Upper lobe of left lung (tissue), 6 donors: ENCODE data around the gene VEPH1. TPM values are rescaled to one million over a fixed set of nuclear protein-coding genes. Genes with fewer than 3 reads are reported as not detected.

ENCODE experiments used
- ATAC-seq, 2 donors: fragments of 200-7000 bp; cut with Tn5 transposase; one replicate each; pipeline ENCODE4 v1.9.1; 2022; ENCODE audit warnings: mild to moderate bottlenecking in 2 of 2, moderate library complexity in 2 of 2; ENCODE audit not compliant: low FRiP score in 2 of 2
- DNase-seq, 2 donors: peaks; one replicate each; pipeline ENCODE4 v3.0.0-alpha.2; 2019 to 2020
- H3K27ac ChIP-seq, 4 donors: fragments of 200-600 bp; sonication (generic); one replicate each; pipeline ENCODE4 v1.5.1; 2016 to 2019
- H3K27me3 ChIP-seq, 4 donors: fragments of 200-600 bp; sonication (generic); one replicate each; pipeline ENCODE4 v1.5.1; 2017 to 2019
- H3K36me3 ChIP-seq, 4 donors: fragments of 200-600 bp; sonication (generic); one replicate each; pipeline ENCODE4 v1.5.1; 2016 to 2019
- H3K4me1 ChIP-seq, 4 donors: fragments of 200-600 bp; sonication (generic); one replicate each; pipeline ENCODE4 v1.5.1; 2018 to 2019
- H3K4me3 ChIP-seq, 4 donors: fragments of 200-600 bp; sonication (generic); one replicate each; pipeline ENCODE4 v1.5.1; 2017 to 2019; ENCODE audit warnings: mild to moderate bottlenecking in 2 of 4, moderate library complexity in 1 of 4
- H3K9me3 ChIP-seq, 4 donors: fragments of 200-600 bp; sonication (generic); one replicate each; pipeline ENCODE4 v1.5.1; 2018 to 2019
- CTCF ChIP-seq, 6 experiments: fragments of 450-650 bp in 4 of 6; fragments of 200-600 bp in 2 of 6; sonication (generic) in 2 of 6; IDR thresholded peaks; one replicate each; pipeline ENCODE4 v1.5.1; 2016 to 2019; ENCODE audit warnings: antibody characterized with exemption in 6 of 6
- EP300 ChIP-seq, 4 donors: sonication (generic); formaldehyde crosslinking; IDR thresholded peaks; one replicate each; pipeline ENCODE4 v1.5.1; 2017; ENCODE audit warnings: antibody characterized with exemption in 4 of 4, control low read depth in 2 of 4
- POLR2A ChIP-seq, 4 donors: fragments of 450-650 bp; IDR thresholded peaks; one replicate each; pipeline ENCODE4 v1.5.1; 2016 to 2017; ENCODE audit warnings: antibody characterized with exemption in 4 of 4, mild to moderate bottlenecking in 2 of 4
- POLR2AphosphoS5 ChIP-seq, 2 donors: sonication (generic); formaldehyde crosslinking; IDR thresholded peaks; one replicate each; pipeline ENCODE4 v1.5.1; 2017; ENCODE audit warnings: antibody characterized with exemption in 2 of 2
- WGBS, 2 donors: methylation state at CpG; one replicate each; pipeline ENCODE4 v1.1.5; 2017 to 2018; 5-methylcytosine and 5-hydroxymethylcytosine counted together
- total RNA-seq, 6 donors: library from RNA; depleted of rRNA in 4 of 6; stranded (reverse); fragments of >200 nt in 4 of 6; gene quantifications; one replicate each; pipeline versions ENCODE4 v1.1.0 to v1.2.1, GENCODE V29; 2016 to 2021
- donor health status: DM: no; HTN: no; CAD: no; lungs with moderate emphysema.
- donor health status: DM: no; HTN: yes; CAD: no; lungs with severe emphysema.

The VEPH1 gene
- total RNA-seq, 6 donors from 2014 or later = 78.6 to 229 (median 178) TPM

GRCh38 chr3:157464321-157464720, 38.9 kb downstream of the VEPH1 start:
- H3K36me3 ChIP-seq = no peaks in the 10 kb centered on the region
- DNase-seq (no peak), ATAC-seq (no peak)
- H3K4me3 ChIP-seq = no peak overlapping the region
- TF ChIP-seq POLR2AphosphoS5 (IDR thresholded peaks at IDR 0.05) (no peak), EP300 (IDR thresholded peaks at IDR 0.05) (no peak), POLR2A (IDR thresholded peaks at IDR 0.05) (no peak), CTCF (IDR thresholded peaks at IDR 0.05) (no peak)
- WGBS, 2 donors = 84% methylated on average over 3 of the region's 3 CpGs
- H3K27ac ChIP-seq = no peak overlapping the region
- no peaks in the 10 kb centered on the region for H3K27me3 ChIP-seq
- H3K4me1 ChIP-seq = peaks cover 2 to 9% (median 3%) of the 10 kb centered on the region in 4 donors
- no peaks in the 10 kb centered on the region for H3K9me3 ChIP-seq

DNA sequence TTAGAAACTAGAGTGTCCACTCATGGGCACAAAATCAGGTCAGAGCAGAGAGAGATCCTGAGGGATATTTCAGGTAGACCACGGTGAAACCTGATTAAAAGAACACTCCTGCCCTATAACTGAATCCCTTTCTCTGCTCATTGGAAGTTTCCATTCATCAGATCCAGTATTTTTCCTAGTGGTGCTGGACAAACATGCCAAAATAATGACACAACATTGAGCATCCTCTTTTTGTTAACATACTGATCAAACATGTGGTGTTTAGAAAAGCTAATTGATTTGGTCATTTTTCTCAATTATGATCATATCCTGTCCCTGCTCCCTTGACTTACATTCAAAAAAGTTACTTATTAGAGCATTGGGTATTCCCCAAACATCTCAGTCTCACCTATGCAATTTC, 39.4 kb downstream of the VEPH1 start:
- ATAC-seq (no peak), DNase-seq (no peak)
- no peaks in the 10 kb centered on the region for H3K27me3 ChIP-seq
- WGBS, 2 donors = 64 to 83% methylated on average over 1 of the region's 1 CpG
- TF ChIP-seq POLR2AphosphoS5 (IDR thresholded peaks at IDR 0.05) (no peak), CTCF (IDR thresholded peaks at IDR 0.05) (no peak), EP300 (IDR thresholded peaks at IDR 0.05) (no peak), POLR2A (IDR thresholded peaks at IDR 0.05) (no peak)
- peaks cover 0 to 4% (median 2%) of the 10 kb centered on the region in 4 donors for H3K4me1 ChIP-seq
- no peak overlapping the region for H3K27ac ChIP-seq
- no peaks in the 10 kb centered on the region for H3K9me3 ChIP-seq
- no peak overlapping the region for H3K4me3 ChIP-seq
- peaks cover 0 to 2% (median 0%) of the 10 kb centered on the region in 4 donors for H3K36me3 ChIP-seq

DNA sequence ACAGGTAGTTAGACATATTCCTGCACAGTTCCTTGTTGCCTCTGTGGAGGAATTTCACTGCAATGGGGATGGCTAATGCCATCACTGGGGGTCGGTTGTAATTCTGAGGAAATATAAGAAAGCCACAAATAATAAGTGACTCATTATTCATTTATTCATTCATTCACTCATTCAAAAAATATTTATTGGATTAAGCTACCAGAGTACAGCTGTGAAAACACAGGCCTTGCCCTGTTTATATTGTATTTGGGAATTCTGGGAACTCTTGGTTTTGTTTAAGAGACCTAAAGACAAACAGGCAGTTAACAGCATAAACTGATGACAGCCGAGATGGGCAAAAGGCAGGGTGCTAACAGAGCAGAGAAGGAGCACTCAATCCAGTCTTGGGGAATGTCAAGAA, 43.0 kb downstream of the VEPH1 start:
- DNase-seq (no peak), ATAC-seq (no peak)
- Histone ChIP-seq H3K27ac (no peak overlapping the region), H3K27me3 (no peaks in the 10 kb centered on the region), H3K4me3 (no peak overlapping the region), H3K4me1 (no peaks in the 10 kb centered on the region), H3K9me3 (no peaks in the 10 kb centered on the region), H3K36me3 (peaks cover 0 to 2% (median 0%) of the 10 kb centered on the region in 4 donors)
- TF ChIP-seq CTCF (IDR thresholded peaks at IDR 0.05) (no peak), EP300 (IDR thresholded peaks at IDR 0.05) (no peak), POLR2AphosphoS5 (IDR thresholded peaks at IDR 0.05) (no peak), POLR2A (IDR thresholded peaks at IDR 0.05) (no peak)
- 64 to 80% methylated on average over 2 of the region's 2 CpGs for WGBS, 2 donors

DNA sequence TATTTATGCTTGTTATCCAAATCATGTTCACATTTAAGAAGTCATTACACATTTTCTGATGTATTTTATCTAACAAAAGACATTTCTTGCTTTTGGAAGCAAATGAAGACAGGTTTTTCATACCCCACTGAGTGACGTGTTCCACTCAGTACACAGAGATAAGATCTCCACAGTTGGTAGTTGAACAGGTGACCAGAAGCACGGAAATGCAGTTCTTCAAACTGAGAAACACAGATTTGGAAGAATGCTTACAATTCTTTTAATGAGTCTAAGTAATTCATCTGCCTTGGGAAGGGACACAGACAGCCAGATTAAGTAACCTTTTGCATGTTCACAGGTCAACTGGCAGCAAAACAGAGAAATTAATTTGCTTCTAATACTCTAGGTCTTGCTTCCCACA, 43.5 kb downstream of the VEPH1 start:
- H3K4me1 ChIP-seq = no peaks in the 10 kb centered on the region
- no peaks in the 10 kb centered on the region for H3K27me3 ChIP-seq
- DNase-seq (no peak), ATAC-seq (no peak)
- no peak for TF ChIP-seq EP300 (IDR thresholded peaks at IDR 0.05)
- TF ChIP-seq POLR2AphosphoS5 (IDR thresholded peaks at IDR 0.05) = no peak
- no peak for TF ChIP-seq POLR2A (IDR thresholded peaks at IDR 0.05)
- no peak for TF ChIP-seq CTCF (IDR thresholded peaks at IDR 0.05)
- no peaks in the 10 kb centered on the region for H3K9me3 ChIP-seq
- no peak overlapping the region for H3K4me3 ChIP-seq
- H3K36me3 ChIP-seq = peaks cover 0 to 2% (median 0%) of the 10 kb centered on the region in 4 donors
- H3K27ac ChIP-seq = no peak overlapping the region
- WGBS, 2 donors = 65 to 75% methylated on average over 2 of the region's 2 CpGs

GRCh38 chr3:157453824-157454223, 49.4 kb downstream of the VEPH1 start:
- ATAC-seq = no peak
- no peaks in the 10 kb centered on the region for H3K4me1 ChIP-seq
- H3K27ac ChIP-seq = no peak overlapping the region
- H3K36me3 ChIP-seq = no peaks in the 10 kb centered on the region
- H3K9me3 ChIP-seq = no peaks in the 10 kb centered on the region
- DNase-seq = no peak
- TF ChIP-seq EP300 (IDR thresholded peaks at IDR 0.05) = no peak
- no peak for TF ChIP-seq POLR2AphosphoS5 (IDR thresholded peaks at IDR 0.05)
- TF ChIP-seq POLR2A (IDR thresholded peaks at IDR 0.05) = no peak
- TF ChIP-seq CTCF (IDR thresholded peaks at IDR 0.05) = no peak
- H3K27me3 ChIP-seq = no peaks in the 10 kb centered on the region
- no peak overlapping the region for H3K4me3 ChIP-seq
- WGBS, 2 donors = 74 to 83% methylated on average over 1 of the region's 1 CpG
